HepG2 (cell line): ENCODE results near the gene TUBA4A. TPM values are rescaled to one million over a fixed set of nuclear protein-coding genes. Genes with fewer than 3 reads are reported as not detected.

Experiments used
- AGO2 ChIP-seq: fragments of 200-400 bp; formaldehyde crosslinking; optimal IDR thresholded peaks from 2 replicates; pipeline ENCODE3; 2017; ENCODE audit warnings: mild to moderate bottlenecking, low read depth, low read length, moderate library complexity
- ARNT2 ChIP-seq: sonication (generic); formaldehyde crosslinking; IDR thresholded peaks from 2 replicates; pipeline ENCODE4 v1.8.0; 2022; ENCODE audit warnings: mild to moderate bottlenecking, low read depth, missing genetic modification reagents, moderate library complexity
- CEBPB ChIP-seq: IDR thresholded peaks from 2 replicates; pipeline ENCODE4 v1.6.1; 2011; ENCODE audit warnings: low read depth, low read length, improper control_type of control experiment, borderline replicate concordance
- GRHL1 ChIP-seq: sonication (generic); formaldehyde crosslinking; conservative IDR thresholded peaks from 2 replicates; pipeline ENCODE4 v1.8.0; 2022; ENCODE audit warnings: missing genetic modification reagents
- IRF2 ChIP-seq: IDR thresholded peaks from 2 replicates; pipeline ENCODE4 v1.6.1; 2018; ENCODE audit warnings: missing genetic modification reagents, missing compliant biosample characterization
- MED1 ChIP-seq: sonication (generic); formaldehyde crosslinking; IDR thresholded peaks from 2 replicates; pipeline ENCODE4 v1.4.0; 2020; ENCODE audit warnings: missing genetic modification reagents
- RXRB ChIP-seq: IDR thresholded peaks from 2 replicates; pipeline ENCODE4 v1.6.1; 2016; ENCODE audit warnings: borderline replicate concordance, missing genetic modification reagents, missing compliant biosample characterization
- SRY ChIP-seq: sonication (generic); formaldehyde crosslinking; IDR thresholded peaks from 2 replicates; pipeline ENCODE4 v1.8.0; 2022; ENCODE audit warnings: mild to moderate bottlenecking, missing genetic modification reagents
- STAT5B ChIP-seq: sonication (generic); formaldehyde crosslinking; IDR thresholded peaks from 2 replicates; pipeline ENCODE4 v1.4.0; 2020; ENCODE audit warnings: missing genetic modification reagents
- TAF1 ChIP-seq: sonication (generic); formaldehyde crosslinking; IDR thresholded peaks from 2 replicates; pipeline ENCODE4 v1.4.0; 2020; ENCODE audit warnings: missing genetic modification reagents
- ZNF10 ChIP-seq: sonication (generic); formaldehyde crosslinking; IDR thresholded peaks from 2 replicates; pipeline ENCODE4 v1.4.0; 2020; ENCODE audit warnings: mild to moderate bottlenecking, low read depth, missing genetic modification reagents, borderline replicate concordance
- ZNF407 ChIP-seq: sonication (generic); formaldehyde crosslinking; IDR thresholded peaks from one replicate; pipeline ENCODE4 v1.5.1; 2020; ENCODE audit warnings: mild to moderate bottlenecking, missing genetic modification reagents; ENCODE audit errors: not compliant biosample characterization
- ZNF652 ChIP-seq: IDR thresholded peaks from 2 replicates; pipeline ENCODE4 v1.6.1; 2016; ENCODE audit warnings: low read depth, borderline replicate concordance
- ZNF879 ChIP-seq: sonication (generic); formaldehyde crosslinking; IDR thresholded peaks from 2 replicates; pipeline ENCODE4 v1.8.1; 2023; ENCODE audit warnings: missing genetic modification reagents
- ZXDC ChIP-seq: sonication (generic); formaldehyde crosslinking; IDR thresholded peaks from 2 replicates; pipeline ENCODE4 v1.5.0; 2020; ENCODE audit warnings: mild to moderate bottlenecking, missing genetic modification reagents
- polyA plus RNA-seq, 8 experiments: library from polyadenylated mRNA; depleted of rRNA in 3 of 8; stranded (reverse) in 7 of 8; unstranded in 1 of 8; fragments of >200 nt; fragmentation: Illumina TruSeq in 4 of 8; extraction: Trizol in 4 of 8; gene quantifications; 2 replicates each; pipeline versions ENCODE4 v1.2.1 to v1.2.3, GENCODE V29; 2011 to 2016; ENCODE audit warnings: low read depth in 4 of 8, missing spikeins in 1 of 8, mixed read lengths in 1 of 8; ENCODE audit not compliant: insufficient read depth in 1 of 8
- total RNA-seq, 5 experiments: library from RNA; depleted of rRNA; stranded (reverse); fragments of >200 nt; fragmentation: Illumina TruSeq; extraction: Trizol; gene quantifications; 2 replicates each; pipeline ENCODE4 v1.2.3, GENCODE V29; 2016; ENCODE audit warnings: low read depth in 1 of 5

TUBA4A gene
- total and polyA plus RNA-seq, 2 of the 13 experiments (the other 11 are each of a cell fraction or from before 2014, with no cell fraction given), result 1.3 to 12.7 TPM

GRCh38 chr2:219218732-219219701 lies 34.7 kb downstream of the TUBA4A start, which contains the start of gene ABCB6 (continued):
- TF ChIP-seq GRHL1 (no peak), AGO2 (peak; percentile 99), TAF1 (peak; percentile 100), SRY (CRISPR knock-in tag) (peak; percentile 94), ZNF652 (CRISPR knock-in tag) (no peak), ZNF407 (CRISPR knock-in tag) (peak; percentile 98), ZNF10 (CRISPR knock-in tag) (peak; percentile 59; the same call in 1 of the 2 replicates), MED1 (CRISPR knock-in tag) (peak; percentile 85; the same call in 1 of the 2 replicates), ZNF879 (CRISPR knock-in tag) (peak; percentile 89), IRF2 (CRISPR knock-in tag) (peak; percentile 96), RXRB (peak; percentile 66; the same call in 1 of the 2 replicates), ARNT2 (CRISPR knock-in tag) (peak; percentile 98), ZXDC (CRISPR knock-in tag) (peak; percentile 94), CEBPB (no peak), STAT5B (CRISPR knock-in tag) (no peak)
